Measurements from ENCODE around the gene MAD1L1.
"Not testable (repeated sequence)": the region's sequence is repeated elsewhere in the genome, so short reads cannot be mapped to it uniquely, and the experiment has no call there.

MAD1L1 gene

DNA sequence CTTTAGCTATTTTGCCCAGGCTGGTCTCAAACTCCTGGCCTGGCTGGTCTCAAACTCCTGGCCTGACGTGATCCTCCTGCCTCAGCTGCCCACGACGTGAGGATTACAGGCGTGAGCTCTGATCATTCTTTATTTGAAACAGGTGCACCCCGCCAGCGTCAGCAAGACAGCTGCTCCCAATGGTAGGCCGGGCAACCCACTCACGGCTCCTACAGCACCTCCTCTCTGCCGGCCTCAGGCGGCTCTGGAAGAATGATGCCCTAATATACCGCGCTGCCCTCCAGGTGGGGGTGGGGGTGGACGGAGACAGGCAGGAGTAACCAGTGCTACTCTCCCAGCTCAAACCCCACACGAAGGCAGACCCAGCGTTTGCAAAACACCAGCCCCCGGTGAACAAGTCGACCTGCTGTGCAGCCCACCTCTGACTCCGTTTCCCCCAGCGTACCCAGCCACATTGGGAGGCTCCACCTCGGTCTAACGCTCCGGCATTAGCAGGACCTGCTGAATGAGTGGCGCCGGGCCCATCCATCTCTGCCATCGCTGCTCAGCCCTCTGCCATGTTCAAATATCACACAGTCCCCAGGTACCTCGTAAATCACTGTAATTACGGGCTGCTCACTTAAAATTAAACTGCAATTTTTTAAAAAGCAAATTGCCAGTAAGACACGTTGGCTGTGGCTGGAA lies 414.0 kb downstream of the MAD1L1 start:
- peak; percentile 87 for DNase-seq

DNA sequence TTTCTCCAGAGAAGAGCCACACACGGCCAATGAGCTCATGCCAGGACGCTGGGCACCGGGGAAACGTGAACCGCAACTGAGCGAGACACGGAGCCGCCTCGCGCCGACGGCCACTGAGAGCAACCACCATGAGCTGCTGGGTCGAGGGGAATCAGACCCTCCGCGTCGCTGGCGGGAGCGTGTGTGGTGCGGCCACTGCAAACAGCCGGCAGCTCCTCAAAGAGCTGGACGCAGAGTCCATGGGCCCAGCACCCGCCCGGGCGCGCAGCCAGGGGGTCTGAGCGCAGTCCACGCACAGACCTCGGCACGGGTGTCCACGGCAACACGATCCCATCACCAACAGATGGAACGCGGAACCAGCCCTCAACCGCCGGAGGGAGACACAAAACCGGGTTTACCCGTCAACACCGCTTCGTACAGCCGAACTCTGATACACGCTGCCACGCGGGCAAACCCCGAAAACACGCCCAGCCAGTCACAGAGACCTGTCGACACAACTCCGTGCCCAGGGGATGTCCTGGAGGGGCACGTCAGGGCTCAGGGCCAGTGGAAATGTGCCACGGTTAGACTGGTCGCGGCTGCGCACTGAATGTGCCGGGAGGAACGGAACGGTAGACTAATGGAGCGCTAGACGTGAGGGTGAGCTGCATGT lies 415.6 kb downstream of the MAD1L1 start:
- no peak for DNase-seq

DNA sequence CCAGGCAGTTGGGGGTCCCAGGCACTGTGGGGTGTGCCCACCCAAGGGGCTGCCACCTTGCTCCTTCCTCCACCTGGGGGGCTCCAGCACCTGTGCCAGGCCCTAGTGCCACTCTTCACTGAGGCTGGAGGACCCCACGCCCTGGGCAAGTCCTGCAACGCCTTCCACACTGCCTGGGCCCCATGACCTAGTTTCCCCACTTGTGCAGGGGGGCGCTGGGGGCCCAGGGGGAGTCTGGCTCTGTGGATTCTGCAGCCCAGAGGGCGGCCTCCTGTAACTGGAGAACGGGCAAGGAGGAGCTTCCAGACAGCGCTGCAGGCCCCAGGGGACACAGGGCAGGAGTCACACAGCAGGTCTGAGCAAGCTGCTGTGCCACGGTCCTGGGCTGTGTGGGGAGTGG lies 416.3 kb downstream of the MAD1L1 start:
- not testable (repeated sequence) for DNase-seq

DNA sequence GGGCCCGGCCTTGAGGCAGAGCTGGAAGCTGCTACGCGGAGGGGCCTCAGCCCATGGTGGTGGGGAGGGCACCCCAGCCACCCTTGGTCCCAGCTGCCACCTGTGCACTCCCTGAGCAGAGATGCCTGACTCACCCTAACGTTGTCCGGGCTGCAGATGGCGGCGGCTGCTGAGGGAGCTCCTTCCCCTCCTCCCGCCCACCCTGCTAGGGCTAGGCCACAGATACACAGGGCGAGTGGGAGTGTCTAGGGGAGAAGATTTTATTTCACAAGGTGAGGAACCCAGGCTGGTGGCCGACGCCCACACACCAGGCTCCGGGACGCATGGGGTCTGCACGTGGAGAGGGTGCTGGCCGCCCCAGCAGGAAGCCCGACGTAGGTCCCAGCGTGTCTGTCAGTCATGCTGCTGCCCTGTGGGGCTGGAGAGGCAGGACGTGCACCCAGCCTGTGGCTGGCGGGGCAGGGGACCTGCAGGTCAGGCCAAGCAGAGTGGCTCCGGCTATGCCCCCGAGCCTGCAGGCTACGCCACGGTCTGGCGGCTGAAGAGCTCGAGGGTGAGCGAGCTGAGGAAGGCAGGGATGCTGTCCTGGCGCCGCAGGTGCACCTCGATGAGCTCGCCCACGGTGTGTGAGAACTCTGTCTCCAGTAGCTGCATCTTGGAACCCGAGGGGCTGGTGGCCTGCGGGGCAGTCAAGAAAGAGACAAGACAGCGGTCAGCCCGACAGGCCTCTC lies 417.0 kb downstream of the MAD1L1 start:
- not testable (repeated sequence) for DNase-seq

DNA sequence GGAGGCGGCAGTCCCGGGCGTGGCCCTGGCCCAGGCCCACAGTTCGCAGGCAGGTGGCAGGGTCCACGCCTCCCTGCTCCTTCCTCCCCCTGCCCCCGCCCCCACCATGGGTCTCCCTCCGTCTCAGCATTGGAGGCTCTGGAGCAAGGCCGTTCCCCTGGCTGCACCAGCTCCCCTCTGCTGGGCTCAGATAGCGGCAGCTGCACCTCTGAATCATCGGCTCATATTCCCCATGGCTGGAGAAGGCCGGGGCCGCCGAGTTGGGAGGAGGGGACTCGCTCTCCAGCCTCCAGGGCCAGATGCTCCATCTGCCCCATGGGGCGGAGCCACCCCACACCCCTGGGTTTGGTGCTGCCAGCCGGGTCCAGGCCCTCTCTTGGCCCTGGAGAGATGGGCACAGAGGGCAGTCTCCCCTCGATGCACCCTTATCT lies 417.7 kb downstream of the MAD1L1 start:
- DNase-seq, result no peak

DNA sequence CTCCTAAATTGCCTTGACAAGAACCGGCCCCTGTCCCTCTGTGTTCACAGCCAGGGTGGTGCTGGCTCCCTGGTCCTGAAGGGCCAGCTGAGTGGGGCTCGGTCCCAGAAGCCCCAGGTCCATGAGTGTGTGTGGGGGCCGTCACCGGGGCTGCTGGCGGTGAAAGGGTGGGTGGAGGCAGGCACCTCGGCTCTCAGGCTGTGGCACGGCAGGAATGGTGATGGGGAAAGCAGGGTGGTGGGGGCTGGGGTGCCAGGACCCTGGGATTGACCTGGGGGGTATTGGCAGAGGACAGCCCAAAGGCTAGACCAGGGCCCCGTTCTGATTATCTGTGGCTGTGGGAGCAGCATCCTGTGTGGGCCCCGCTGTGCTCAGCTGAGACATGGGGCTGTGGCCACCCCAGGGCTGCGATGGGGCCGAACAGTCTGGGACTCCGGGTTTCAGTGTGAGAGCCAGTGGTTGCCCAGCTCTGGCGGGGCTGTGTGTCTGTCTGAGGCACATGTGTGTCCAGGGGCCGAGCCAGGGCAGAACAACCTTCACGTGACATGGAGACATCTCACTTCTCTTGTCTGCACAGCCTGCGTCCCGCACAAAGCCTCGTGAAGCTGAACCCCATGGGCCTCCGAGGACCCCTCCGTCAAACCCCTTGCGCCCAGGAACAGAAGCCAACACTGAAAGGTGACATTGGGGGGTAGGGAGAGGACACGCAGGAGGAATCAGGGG lies 418.5 kb downstream of the MAD1L1 start:
- no peak for DNase-seq

DNA sequence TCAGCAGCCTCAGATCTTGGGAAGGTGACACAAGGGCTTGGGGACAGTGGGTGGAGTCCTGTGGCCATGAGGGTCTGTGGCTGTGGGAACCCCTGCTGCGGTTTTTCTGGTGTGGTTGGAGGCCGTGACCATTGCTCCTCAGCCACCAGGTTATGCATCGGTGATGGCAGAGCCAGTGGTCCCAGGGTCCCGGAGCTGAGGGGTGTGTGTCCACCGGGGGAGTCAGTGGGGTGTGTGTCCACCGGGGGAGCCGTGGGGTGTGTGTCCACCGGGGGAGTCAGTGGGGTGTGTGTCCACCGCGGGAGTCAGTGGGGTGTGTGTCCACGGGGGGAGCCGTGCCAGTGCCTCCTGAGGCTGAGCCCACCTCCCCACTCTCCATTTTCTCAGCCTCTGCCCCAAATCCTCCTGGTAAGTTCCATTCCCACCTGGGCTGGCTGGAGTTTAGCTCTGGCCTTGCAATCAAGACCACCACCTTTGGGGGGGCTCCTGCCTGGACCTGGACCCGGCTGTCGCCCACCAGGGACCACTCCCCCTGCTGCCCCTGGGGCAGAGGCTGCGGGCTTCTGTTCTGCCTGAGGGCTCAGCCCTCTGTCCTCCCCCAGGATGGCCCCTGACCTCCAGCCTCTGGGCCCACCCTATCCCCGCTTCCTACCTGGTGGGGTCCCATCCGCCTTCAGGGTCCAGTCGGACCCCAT lies 419.2 kb downstream of the MAD1L1 start:
- DNase-seq, result no peak

DNA sequence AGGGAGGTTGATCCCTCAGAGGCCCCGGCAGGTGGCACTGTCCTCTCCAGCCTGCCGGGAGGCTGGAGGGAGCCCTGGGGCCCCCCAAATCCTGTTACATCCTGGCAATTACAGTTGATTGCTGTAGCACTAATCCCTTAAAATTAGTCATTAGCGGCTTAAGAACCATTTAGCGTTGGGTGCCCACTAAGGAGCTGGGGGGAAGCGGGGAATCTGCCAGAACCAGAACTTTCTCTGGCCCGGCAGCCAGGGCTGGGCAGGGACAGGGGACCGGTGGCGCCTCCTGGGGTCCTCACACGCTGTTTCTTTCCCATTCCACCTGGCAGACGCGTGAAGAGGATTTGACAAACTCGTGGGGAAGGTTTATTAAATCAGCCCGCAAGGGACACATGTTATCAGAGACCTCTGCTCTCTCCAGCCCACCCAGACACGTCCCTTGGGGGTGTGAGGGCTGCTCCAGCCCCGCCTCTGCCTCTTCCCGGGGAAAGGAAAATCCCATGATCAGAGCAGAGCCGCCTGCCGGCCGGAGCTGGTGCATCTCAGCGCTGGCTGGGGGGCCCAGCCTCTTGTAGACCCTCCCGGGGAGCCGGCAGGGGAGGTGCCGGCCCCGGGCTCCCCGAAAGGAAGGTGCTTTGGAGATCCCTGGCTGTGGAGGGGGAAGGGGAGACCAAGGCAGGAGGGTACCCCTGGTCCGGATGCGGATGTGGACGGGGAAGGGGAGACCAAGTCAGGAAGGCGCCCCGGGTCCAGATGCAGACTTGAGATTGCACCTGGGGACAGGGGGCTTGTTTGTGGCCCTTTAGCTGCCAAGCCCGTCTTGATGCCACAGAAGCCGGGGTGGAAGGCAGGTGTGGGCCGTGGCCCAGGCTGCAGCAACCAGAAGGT lies 420.0 kb downstream of the MAD1L1 start:
- DNase-seq, result no peak

DNA sequence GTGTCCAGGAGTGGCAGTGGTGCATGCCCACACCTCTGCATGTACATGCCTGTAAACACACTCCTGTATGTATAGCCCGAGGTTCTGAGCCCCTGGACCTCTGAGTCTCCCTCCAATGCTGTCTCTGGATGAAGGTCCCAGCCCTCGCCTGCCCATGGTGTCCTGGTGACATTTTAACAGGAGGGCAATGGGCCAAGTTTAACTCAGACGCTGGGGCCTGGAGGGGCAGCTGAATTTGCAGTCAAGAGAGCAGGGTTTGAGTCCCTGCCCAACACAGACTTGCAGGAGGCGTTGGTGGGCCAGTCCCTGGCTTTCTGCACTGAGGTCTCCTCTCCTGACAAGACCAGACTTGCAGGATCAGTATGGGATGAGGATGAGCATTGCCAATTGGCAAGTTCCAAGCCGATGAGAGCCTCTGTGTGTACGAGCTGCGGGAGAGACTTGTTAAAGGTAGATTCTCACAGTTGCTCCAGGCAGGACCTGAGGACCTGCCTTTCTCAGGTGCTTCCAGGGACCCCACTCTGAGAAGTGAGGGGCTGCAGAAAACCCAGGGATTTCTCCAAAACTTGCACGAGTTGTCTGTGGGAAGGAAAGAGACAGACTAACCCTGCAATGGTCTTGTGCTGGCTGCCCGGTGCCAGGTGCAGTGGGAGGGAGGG lies 420.8 kb downstream of the MAD1L1 start:
- DNase-seq, result no peak

DNA sequence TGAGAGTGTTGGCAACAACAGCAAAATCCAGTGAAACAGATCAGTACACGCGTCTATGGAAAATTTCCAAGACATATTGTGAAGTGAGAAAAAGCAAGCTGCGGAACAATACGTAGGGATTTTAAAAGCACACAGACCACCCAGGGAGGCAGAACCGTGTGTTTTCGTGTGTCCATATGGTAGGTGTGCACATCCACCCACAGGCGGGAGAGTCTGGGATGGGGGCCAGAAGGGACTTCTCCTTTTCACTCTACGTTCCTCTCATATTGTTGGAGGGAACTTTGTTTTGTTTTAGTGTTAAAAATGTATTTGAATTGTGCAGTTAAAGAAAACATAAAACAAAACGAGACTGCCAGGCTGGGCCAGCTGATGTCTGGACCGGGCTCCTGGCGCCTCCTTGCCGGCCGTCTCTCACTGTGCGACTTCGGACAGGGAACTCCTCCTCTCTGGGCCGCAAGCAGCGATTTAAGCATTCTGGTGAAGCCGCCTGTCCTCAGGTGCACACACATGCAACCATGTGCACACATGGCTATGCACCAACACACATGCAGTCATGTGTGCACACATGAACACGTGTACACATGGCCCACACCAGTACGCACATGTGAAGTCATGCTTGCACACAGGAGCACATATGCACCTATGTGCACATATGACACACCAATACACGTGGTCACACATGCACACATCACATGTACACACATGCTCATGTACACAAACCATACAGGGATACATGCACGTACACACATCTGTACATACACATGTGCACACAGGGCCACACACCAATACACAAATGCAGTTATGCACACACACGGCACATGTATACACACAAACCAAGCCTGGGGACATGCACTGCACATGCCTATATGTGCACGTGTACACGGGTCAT lies 421.5 kb downstream of the MAD1L1 start:
- no peak for DNase-seq

DNA sequence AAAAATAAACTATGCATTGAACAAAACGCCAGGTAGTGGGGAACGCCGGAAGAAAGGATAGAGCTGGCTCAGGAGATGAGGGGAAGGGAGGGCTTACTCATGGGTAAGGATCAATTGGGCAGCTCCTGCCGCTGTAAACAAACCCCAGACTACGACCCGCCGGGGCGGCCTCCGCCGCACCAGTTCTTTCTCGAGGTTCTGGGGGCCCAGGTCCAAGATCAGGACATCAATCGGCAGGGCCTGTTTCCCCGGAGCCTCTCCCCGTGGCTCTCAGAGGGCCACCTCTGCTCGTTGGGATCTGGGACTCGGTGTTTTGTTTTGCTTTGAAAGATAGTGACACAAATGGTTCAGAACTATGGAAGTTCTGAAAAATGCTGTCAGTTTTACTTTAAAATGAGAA lies 422.2 kb downstream of the MAD1L1 start:
- DNase-seq, result no peak

DNA sequence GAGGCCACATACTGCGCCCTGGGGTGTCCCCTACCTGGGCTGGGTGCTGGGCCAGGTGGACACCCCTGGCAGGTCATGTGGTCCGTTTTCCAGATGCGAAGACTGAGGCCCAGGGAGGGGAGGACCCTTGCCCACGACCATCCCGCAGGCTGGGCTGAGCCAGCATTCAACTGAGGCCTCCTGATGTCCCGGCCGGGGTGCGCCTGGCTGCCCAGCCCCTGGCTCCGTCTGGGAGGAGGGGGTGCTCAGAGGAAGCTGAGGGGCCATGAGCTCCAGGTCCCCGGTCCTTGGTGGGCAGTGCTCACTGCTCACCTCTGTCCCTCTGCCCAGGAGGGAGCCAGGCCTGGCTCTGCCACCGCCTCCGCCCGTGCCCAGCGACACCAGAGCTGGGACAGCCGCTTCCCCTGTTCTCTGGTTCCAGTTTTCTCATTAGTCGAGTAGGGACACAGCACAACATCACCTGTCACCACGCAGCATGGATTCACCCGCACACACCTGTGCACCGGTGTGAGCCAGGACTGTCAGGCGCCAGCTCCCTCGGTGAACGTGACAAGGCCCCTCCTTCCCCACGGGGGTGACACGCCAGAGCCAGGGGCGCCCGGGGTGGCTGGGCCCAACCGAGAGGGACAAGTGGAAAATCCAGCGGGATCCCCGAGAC lies 423.0 kb downstream of the MAD1L1 start:
- no peak for DNase-seq

DNA sequence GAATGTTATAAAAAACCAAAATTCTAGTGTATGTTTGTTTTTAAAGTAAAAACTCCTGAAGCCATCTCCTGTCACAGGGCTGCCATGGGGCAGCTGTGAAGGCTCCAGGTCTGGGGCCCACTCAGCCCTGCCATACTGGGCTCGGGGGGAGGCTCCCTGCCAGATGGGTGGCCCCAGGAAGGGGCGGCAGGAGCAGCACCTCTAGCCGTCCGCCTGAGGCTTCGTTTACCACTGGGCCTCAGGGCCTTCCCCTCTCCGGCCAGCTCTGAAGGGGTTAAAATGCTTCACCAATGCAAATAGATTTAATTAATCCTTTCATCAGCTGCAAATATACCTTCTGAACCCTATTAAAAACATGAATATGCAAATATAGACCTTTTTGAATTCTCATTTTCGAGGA lies 423.7 kb downstream of the MAD1L1 start:
- DNase-seq, result no peak

DNA sequence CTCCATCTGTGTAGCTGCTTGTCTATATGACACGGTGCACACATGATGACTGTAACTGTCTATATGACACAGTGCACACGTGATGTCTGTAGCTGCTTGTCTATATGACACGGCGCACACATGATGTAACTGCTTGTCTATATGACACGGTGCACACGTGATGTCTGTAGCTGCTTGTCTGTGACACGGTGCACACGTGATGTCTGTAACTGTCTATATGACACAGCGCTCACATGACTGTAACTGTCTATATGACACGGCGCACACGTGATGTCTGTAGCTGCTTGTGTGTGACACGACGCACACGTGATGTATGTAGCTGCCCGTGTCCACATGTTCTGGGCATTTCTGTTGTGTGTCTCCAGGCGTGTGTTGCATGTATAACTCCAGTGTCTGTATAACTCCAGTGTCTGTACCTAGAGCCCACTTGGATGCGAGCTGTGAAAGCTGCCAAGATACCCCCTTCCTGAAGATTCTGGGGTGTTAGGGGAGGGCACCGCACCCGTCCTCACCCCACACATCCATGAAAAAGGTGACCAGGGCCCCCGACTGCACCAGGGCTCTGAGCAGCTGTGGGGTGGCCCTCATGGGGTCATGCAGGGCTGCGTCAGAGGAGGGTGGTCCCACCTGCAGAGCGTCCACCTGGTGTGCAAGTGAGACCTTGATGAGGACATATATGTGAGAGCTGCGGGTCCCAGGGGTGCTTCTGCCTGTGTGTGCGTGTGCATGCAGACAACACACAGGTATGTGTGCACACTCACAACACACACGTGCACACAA lies 424.7 kb downstream of the MAD1L1 start:
- DNase-seq, result no peak

DNA sequence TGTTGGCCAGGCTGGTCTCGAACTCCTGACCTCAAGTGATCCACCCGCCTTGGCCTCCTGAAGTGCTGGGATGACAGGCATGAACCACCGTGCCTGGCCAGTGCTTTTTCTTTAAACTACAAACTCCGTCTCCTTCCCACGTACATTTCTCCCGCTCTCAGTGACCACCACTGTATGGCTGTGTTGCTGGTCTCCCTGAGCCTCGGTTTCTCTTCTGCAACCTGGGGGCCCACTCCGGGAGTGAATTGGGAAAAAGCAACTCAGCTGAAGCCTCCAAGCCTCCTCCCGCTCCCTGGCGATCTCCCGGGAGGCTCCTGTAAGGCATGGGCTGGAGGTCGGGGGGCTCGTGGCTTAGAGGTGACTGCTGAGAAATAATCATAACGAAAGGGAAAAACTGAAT lies 426.4 kb downstream of the MAD1L1 start:
- no peak for DNase-seq

DNA sequence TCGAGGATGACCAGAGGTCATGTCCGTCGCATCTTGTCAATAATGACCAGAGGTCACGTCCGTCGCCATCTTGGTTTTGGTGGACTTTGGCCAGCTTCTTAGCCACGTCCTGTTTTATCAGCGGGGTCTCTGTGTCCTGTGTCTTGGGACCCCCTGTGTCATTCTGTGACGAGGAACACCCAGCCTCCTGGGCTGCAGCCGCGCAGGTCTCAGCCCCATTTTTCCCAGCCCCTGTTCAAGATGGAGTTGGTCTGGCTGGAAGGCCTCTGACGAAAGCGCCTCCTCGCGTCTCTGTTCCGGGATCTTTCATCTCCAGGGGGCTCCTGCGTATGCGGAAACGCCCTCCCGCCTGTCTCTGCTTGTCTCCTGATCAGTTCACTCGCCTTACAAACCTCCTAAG lies 428.4 kb downstream of the MAD1L1 start:
- DNase-seq, result no peak

DNA sequence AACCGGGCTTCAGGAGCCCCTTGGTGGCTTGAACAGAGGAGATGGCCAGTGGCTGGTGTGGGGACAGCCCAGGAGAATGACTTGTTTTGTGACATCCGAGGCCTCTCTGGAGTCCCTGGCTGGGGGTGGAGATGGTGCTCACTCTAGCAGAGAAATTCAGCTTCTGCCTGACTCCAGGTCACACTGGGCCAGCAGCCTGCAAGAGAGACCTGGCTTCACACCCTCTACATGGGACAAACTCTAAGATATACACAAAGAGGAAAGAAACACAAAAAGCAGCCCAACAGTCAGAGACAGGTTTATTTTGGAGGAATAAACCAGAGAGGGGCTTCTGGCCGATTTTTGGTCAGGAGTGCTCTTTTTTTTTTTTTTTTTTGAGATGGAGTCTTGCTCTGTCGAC lies 429.8 kb downstream of the MAD1L1 start:
- no peak for DNase-seq

DNA sequence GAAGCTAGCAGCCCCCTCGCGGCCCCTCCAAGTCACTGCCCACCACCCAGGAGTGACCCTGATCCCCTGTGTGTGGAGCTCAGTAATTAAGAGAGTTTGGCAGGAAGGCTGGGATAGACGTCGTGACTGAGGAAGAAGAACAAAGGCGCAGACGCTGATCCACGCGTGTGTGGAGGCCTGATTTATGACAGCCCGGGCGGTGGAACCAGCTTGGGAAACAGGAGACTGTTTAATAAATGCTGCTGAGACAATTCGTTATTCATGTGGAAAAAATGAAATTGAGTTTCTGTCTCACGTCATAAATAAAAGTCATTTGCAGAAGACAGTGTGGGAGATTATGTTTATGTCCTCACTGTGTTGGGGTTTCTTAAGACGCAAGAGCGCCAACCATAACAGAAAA lies 431.8 kb downstream of the MAD1L1 start:
- no peak for DNase-seq

DNA sequence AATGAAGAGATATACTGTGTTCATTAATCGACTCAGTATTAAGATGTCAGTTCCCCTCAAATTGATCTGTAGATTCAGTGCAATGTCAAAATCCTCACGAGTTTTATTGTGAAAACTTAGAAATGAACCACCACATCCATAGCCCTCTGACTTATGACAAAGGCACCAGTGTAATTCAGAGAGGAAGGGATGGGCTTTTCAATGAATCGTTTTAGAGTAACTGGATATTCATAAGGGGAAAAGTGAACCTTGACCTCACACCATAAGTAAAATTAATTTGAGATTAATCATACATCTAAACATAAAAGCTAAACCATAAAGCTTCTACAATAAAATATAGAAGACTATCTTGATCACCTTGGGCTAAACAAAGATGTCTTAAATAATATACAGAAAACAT lies 434.6 kb downstream of the MAD1L1 start:
- no peak for DNase-seq

Data from NCI-H1417 treated with DMSO at 0.1 percent for 48 hours (cell line).